Ishikawa (cell line): ENCODE measurements around the gene PPP1R9B.

Experiments used
- CEBPB ChIP-seq: IDR thresholded peaks from 2 replicates; pipeline ENCODE4 v1.6.1; 2012
- EGR1 ChIP-seq: IDR thresholded peaks from 2 replicates; pipeline ENCODE4 v1.6.1; 2012
- EP300 ChIP-seq: IDR thresholded peaks from 2 replicates; pipeline ENCODE4 v1.6.1; 2012; ENCODE audit warnings: borderline replicate concordance
- FOXM1 ChIP-seq: IDR thresholded peaks from 2 replicates; pipeline ENCODE4 v1.6.1; 2012; ENCODE audit warnings: low read depth, borderline replicate concordance
- MAX ChIP-seq: IDR thresholded peaks from 2 replicates; pipeline ENCODE4 v1.6.1; 2012
- NFIC ChIP-seq: IDR thresholded peaks from 2 replicates; pipeline ENCODE4 v1.6.1; 2012
- RAD21 ChIP-seq: IDR thresholded peaks from 2 replicates; pipeline ENCODE4 v1.6.1; 2012; ENCODE audit warnings: low read depth
- TAF1 ChIP-seq: IDR thresholded peaks from 2 replicates; pipeline ENCODE4 v1.6.1; 2012; ENCODE audit warnings: low read depth, mild to moderate bottlenecking
- TCF12 ChIP-seq: IDR thresholded peaks from 2 replicates; pipeline ENCODE4 v1.6.1; 2012; ENCODE audit warnings: low read depth
- TEAD4 ChIP-seq: IDR thresholded peaks from 2 replicates; pipeline ENCODE4 v1.6.1; 2012
- YY1 ChIP-seq: IDR thresholded peaks from 2 replicates; pipeline ENCODE4 v1.6.1; 2012; ENCODE audit warnings: low read depth
- ZBTB7A ChIP-seq: IDR thresholded peaks from 2 replicates; pipeline ENCODE4 v1.6.1; 2012; ENCODE audit warnings: low read depth
- TF ChIP-seq, protein P1 (sequence below): IDR thresholded peaks from 2 replicates; pipeline ENCODE4 v1.6.1; 2012; ENCODE audit warnings: low read depth, mild to moderate bottlenecking
- TF ChIP-seq, protein P2 (sequence below): IDR thresholded peaks from 2 replicates; pipeline ENCODE4 v1.6.1; 2012

DNA sequence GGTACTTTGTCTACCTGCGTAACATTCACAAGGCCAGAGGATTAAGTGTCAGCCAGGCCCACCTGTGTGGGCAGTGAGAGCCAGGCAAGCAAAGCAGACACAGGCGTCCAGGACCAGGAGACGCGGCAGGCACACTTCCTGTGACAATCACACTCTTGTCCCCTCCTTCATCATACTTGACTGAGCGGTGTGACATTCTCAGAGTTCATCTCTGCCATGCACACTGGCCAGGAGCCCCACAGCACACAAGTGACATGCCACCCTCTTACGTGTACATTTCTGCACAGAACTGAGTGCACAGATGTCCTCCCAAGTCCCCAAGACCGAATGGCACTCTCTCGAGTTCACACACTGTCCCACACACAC, 8.7 kb downstream of the PPP1R9B start:
- no peak for TF ChIP-seq TAF1
- TF ChIP-seq MAX: no peak
- TF ChIP-seq, protein P1, sequence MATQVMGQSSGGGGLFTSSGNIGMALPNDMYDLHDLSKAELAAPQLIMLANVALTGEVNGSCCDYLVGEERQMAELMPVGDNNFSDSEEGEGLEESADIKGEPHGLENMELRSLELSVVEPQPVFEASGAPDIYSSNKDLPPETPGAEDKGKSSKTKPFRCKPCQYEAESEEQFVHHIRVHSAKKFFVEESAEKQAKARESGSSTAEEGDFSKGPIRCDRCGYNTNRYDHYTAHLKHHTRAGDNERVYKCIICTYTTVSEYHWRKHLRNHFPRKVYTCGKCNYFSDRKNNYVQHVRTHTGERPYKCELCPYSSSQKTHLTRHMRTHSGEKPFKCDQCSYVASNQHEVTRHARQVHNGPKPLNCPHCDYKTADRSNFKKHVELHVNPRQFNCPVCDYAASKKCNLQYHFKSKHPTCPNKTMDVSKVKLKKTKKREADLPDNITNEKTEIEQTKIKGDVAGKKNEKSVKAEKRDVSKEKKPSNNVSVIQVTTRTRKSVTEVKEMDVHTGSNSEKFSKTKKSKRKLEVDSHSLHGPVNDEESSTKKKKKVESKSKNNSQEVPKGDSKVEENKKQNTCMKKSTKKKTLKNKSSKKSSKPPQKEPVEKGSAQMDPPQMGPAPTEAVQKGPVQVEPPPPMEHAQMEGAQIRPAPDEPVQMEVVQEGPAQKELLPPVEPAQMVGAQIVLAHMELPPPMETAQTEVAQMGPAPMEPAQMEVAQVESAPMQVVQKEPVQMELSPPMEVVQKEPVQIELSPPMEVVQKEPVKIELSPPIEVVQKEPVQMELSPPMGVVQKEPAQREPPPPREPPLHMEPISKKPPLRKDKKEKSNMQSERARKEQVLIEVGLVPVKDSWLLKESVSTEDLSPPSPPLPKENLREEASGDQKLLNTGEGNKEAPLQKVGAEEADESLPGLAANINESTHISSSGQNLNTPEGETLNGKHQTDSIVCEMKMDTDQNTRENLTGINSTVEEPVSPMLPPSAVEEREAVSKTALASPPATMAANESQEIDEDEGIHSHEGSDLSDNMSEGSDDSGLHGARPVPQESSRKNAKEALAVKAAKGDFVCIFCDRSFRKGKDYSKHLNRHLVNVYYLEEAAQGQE: no peak
- TF ChIP-seq YY1: no peak
- TF ChIP-seq TCF12: no peak
- no peak for TF ChIP-seq ZBTB7A
- no peak for TF ChIP-seq FOXM1
- TF ChIP-seq EP300: no peak
- TF ChIP-seq RAD21: no peak
- TF ChIP-seq EGR1: no peak
- TF ChIP-seq TEAD4: no peak
- TF ChIP-seq, protein P2, sequence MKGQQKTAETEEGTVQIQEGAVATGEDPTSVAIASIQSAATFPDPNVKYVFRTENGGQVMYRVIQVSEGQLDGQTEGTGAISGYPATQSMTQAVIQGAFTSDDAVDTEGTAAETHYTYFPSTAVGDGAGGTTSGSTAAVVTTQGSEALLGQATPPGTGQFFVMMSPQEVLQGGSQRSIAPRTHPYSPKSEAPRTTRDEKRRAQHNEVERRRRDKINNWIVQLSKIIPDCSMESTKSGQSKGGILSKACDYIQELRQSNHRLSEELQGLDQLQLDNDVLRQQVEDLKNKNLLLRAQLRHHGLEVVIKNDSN: no peak
- no peak for TF ChIP-seq NFIC
- no peak for TF ChIP-seq CEBPB
